Hindlimb muscle (tissue), 1 donor: ENCODE results near the gene NEK6. TPM values are rescaled to one million over a fixed set of nuclear protein-coding genes. Genes with fewer than 3 reads are reported as not detected.
A peak's percentile ranks its signal among the peaks of the same experiment; 100 is the strongest.

Source experiments
- DNase-seq: peaks from one replicate; pipeline ENCODE4 v3.0.0-alpha.2; 2013
- polyA plus RNA-seq: library from polyadenylated mRNA; unstranded; fragments of 120-200 nt; gene quantifications from one replicate; pipeline ENCODE4 v1.2.1, GENCODE V29; 2013; ENCODE audit not compliant: insufficient read length

NEK6 gene
- polyA plus RNA-seq, 1 donor, result 37.0 TPM

DNA sequence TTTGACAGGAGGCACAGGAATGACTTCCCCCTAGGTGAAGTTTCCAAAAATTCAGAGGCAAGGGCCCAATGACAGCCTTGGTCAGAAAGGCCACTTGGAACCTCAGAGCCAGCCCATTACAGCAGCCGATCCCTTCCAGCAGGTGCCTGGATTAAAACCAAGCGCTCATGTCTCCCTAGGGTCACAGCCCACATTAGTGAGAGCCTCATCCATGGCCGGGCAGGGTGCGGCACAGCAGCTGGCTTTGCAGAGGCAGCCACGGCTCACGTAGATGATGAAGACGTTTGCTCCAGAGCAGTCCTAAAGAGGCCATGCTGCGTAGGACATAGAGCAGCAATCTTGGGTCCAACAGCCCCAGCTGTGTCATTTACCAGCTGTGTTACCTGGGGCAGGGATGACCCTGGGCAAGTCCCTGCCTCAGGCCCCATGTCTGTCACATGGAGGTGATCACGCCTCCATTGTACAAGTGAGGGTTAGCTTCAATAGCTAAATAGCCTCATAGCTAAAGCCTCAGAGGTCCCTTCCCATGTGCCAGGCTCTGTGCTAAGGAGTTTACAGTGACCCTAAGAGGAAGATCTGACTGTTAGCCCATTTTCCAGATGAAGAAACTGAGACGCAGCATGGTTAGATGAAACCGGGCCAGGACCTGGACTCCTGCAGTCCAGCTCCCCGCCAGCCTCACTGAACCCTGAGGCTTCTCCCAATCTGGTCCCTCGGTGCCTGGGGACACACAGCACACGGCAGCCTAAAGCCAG is 39.2 kb downstream of the NEK6 start:
- DNase-seq, result no peak

DNA sequence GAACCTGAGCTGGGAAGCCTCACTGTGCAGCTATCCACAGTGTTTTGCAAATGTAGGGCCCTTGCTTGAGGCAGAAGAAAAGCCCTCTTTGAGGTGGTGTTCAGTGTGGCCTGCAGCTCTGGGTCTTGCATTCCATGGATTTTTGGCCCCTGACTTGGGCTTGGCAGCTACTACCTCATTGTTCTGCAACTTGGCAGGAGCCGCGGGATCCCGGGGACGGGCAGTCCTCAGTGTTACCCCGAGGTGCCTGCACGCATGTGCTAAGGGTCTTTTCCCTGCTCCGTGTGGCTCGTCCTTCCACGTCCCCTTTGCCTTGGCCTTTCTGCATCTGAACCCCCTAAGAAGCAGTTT is 39.8 kb downstream of the NEK6 start:
- no peak for DNase-seq

DNA sequence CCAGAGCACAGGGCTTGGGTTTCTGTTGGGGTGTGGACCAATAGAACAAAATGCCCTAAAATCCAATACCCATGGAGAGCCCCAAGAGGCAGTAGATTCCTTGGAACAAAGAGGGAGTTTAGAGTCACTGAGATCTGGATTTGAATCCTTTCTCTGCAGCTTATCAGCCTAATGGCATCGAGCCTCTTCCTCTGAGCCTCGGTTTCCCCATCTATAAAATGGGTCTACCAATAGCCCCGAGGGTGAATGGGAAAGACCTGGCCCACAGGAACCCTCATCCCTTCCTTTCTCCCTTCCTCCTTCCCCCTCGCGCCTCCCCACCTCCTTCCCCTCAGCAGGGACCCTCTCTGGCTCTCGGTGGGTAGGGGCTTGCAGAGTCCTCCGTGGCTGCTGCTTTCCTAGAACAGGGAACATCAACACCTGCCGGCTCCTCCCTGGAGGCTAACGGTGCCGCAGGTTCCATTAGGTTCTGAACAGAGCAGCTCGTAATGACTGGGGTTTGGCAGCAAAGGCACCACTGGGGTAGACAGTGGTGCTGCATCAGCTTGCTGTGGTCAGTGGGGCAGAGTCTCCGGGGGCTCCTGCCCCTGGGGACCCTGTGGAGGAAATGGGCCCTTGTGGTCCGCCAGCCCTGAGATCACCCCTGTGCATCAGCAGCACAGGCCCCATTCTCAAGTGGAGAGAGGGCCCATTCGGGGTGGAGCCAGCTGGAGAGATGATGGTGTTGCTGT is 40.3 kb downstream of the NEK6 start:
- DNase-seq, result no peak

- DNase-seq, result no peak
These were observed 41.0 kb downstream of the NEK6 start for GRCh38 chr9:124298646-124299235.

DNA sequence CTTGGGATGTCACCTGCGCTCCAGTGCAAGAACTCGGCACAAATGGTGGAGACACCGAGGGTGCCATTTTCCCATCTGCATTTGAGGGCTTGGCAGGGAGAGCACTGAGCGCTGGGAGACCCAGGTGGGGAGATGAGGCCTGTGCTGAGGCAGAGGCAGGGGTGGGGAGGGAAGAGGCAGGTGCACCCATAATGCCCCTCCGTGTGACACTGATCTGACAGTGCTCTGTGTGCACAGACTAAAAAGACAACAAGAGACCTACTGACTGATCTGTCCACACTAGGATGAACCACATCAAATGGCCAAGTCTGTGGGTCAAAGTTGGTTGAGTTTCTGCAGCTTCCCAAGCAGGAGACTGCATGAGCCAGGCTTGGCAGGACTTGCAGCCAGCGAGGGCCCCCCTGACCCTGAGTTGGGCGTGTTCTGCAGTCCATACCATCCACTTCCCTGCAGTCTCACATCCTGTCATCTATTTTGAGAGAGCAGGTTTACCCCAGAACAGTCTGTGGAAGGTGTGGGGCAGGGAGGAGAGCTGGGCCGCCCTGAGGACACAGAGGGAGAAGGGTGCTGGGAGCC is 41.9 kb downstream of the NEK6 start:
- no peak for DNase-seq

DNA sequence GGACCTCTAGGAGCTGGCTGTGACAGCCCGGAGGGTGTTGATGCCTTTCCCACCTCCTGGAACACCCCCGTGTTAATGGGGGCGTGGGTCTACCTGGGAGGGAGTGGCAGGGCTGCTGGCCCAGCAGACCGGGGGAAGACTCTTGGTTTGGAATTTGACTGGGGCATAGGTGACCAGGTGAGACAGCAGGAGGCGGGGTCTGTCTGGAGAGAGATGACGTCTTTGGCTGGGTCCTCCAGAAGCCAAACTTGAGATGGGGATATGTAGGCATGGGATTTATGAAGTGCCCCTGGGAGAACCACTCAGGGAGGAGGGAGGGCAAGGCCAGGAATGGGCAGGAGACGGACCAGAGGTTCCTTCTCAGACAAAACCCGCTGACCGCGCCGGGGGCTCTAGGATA is 42.6 kb downstream of the NEK6 start:
- DNase-seq, result no peak

- DNase-seq, result no peak
These were observed 45.2 kb downstream of the NEK6 start for GRCh38 chr9:124302921-124303320.

GRCh38 chr9:124303762-124304161 is 46.0 kb downstream of the NEK6 start:
- no peak for DNase-seq

GRCh38 chr9:124304285-124304684 is 46.5 kb downstream of the NEK6 start:
- DNase-seq, result no peak

DNA sequence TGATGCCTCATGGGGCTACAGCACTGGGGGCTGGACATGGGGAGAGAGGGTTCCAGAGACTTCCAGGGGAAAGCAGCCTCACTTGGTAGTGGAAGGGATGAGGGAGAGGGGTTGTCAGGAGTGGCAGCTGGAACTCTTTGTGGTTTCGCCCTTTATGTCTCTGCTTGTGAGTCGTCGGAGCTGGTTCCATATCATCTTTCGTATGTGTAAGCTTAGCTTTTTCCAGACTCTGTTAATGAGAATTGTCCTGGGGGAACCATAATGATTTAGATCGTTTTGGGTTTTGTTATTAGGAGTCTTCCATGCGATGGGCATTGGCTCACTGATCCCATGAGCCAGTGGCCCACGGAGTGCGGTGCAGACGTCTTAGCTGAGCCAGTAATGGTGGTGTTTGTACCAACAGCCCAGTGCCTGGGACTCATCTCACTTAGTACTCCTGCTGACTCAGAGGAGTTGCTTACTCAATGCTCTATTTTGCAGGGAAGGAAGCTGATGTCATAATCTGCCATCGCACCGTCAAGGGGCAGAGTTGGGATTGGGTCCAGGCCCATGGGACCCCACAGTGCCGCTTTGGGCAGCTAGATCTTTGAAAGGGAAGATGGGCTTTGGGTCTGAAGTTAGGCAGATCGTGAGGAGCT is 48.5 kb downstream of the NEK6 start:
- no peak for DNase-seq

DNA sequence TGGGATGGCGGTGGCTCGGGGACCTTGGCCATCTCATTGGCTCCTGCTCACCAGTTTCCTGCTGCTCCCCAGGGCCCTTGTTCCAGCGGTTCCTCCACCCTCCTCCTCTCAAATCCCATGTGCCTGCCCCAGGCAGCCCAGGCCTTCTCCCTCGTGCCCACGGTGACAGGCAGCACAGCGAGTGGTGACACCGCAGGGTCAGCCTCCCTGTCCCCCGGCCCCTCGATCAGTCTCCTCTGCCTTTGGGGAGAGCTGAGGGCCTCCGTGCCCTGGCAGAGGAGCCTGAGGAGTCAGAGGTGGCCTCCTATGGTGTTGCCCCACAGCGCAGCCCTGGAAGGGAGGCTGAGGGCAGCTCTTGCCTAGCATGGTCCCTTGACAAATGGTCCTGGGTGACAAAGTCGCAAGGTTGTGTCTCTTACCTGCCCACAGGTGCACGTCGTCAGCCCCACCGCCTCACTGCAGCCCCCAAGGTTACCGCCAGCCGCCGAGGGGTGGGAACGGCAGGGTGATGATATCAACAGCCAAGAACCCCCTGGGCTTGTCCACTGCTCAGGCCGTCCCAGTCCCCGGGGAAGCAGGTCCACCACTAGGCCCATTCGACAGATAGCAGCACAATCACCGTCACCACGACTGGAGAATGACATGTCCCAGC is 49.8 kb downstream of the NEK6 start:
- DNase-seq, result no peak

GRCh38 chr9:124308606-124309491 is 51.1 kb downstream of the NEK6 start:
- no peak for DNase-seq

DNA sequence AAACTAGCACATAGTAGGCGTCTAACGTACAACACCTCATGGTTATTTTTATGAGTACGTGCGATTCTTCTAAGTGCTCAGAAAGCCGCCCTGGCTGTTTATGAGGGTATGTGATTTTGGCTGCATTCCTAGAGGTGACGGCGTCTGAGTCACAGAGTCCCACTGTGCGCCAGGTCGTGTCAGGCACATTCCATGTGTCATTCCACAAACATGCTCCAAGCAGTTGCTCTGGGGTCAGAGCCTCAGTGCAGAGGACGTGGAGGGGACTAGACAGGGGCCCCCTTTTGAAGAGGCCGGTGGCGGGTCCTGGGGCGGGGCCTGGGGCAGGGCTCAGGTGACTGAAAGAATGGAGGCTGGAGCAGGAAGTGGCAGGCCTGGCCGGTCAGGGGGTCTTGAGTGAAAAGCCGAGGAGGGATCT is 51.9 kb downstream of the NEK6 start:
- no peak for DNase-seq

GRCh38 chr9:124311283-124311682 is 53.5 kb downstream of the NEK6 start:
- no peak for DNase-seq

DNA sequence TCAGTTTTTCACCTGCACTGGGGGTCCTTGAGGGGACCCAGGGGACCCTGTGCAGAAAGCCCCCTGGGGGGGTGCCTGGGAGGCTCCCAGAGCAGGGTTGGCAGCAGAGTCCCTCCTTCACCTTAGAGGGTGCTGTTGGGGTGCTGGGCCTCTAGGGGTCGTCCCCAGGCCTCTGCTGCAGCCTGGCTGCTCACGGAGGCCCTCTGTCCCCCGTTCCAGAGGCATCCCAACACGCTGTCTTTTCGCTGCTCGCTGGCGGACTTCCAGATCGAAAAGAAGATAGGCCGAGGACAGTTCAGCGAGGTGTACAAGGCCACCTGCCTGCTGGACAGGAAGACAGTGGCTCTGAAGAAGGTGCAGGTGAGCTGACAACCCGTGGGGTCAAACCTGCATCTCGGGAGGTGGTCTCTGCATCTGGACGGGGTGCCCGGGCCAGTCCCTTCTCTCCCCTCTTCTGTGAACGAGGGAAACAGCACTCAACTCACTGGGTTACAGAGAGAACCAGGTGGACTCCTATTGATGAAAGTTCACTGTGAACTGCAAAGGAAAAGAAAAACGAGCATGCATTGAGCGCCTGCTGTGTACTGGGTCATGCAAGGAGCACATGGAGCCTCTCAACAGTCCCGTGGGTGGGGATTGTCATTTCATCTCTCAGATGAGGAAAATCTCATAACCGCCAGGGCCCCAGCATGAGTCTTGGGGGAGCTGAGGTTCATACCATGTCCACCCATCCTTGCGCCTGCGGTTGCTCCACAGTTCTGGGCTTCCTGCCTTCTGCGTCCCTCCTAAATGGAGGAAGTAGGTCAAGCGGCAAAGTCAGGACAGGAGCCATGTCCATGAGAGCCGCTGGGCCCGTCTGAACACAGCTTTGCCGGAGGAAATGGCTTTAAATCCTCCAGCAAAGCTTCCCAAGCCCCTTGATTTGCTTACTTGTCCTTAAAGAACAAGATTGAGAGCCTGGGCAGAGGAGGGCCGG is 54.8 kb downstream of the NEK6 start:
- DNase-seq, result no peak

DNA sequence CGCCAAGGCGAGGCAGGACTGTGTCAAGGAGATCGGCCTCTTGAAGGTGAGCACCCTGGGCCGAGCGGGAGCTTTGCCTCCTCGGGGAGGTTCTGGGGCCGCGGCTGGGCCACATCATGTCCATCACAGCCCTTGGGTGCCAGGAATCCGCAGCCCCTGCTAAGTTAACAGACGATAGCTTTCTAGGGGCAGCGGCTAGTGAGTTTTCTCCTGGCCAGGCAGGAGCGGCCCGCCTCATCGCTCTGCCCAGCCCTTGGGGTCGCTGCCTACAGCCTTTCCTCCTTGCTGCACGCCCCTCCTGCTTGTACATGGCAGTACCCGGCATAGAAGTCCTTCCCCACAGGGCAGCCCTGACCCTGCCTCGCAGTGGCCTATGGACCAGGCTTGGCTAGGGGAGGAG is 56.2 kb downstream of the NEK6 start:
- no peak for DNase-seq

DNA sequence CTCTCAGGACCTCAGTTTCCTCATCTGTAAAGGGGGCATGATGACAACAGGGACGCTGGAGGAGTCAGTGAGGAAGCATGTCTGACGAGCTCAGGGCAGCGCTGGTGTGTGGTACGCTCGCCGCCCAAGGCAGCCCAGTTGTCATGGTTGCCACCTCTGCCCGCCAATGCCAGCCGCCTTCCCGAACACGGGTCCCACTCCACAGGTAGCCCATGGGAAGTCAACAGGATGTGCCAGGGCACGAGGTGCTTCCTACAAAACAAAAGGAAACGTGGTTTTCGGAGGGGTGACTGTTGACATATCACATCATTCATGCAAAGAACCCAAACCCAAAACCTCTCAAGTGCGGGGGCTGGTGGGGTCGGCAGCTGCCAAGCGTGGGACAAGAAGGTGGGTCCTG is 58.1 kb downstream of the NEK6 start:
- no peak for DNase-seq

GRCh38 chr9:124320062-124320973 is 62.6 kb downstream of the NEK6 start:
- DNase-seq, result peak; percentile 57

GRCh38 chr9:124321416-124321815 is 63.7 kb downstream of the NEK6 start:
- DNase-seq, result no peak
